CD14-positive monocyte (primary cell): ENCODE results near the gene SLC5A5. TPM values are rescaled to one million over a fixed set of nuclear protein-coding genes. Genes with fewer than 3 reads are reported as not detected.

ENCODE experiments used
- DNase-seq, 3 donors: peaks; one replicate each; pipeline ENCODE4 v3.0.0-alpha.2; 2011 to 2022
- H2AFZ ChIP-seq: 2 replicates; pipeline ENCODE4 v1.6.0; 2012; ENCODE audit warnings: mild to moderate bottlenecking, low read depth, low read length, inconsistent platforms; ENCODE audit not compliant: insufficient read depth, poor library complexity, severe bottlenecking
- H3K27ac ChIP-seq, 2 donors: 1 replicate in 1 of 2; 2 replicates in 1 of 2; pipeline ENCODE4 v1.5.1; 2012 to 2013; ENCODE audit warnings: low read length in 2 of 2, control low read depth in 1 of 2, inconsistent platforms in 1 of 2, low read depth in 1 of 2, mild to moderate bottlenecking in 1 of 2
- H3K27me3 ChIP-seq, 2 donors: one replicate each; pipeline versions ENCODE4 v1.6.0 to v1.6.1; 2011 to 2013; ENCODE audit warnings: low read length in 2 of 2; ENCODE audit not compliant: control insufficient read depth in 2 of 2, insufficient read depth in 2 of 2
- H3K36me3 ChIP-seq, 2 donors: replicated peaks in 1 of 2; 1 replicate in 1 of 2; 2 replicates in 1 of 2; pipeline versions ENCODE4 v1.5.1 to v1.6.1; 2012 to 2013; ENCODE audit warnings: low read length in 2 of 2, control low read depth in 1 of 2, inconsistent platforms in 1 of 2, mild to moderate bottlenecking in 1 of 2; ENCODE audit not compliant: insufficient read depth in 2 of 2, control insufficient read depth in 1 of 2
- H3K4me1 ChIP-seq, 2 donors: 1 replicate in 1 of 2; 2 replicates in 1 of 2; pipeline versions ENCODE4 v1.5.1 to v1.6.1; 2012 to 2013; ENCODE audit warnings: low read length in 2 of 2, control low read depth in 1 of 2, inconsistent platforms in 1 of 2, mild to moderate bottlenecking in 1 of 2, moderate library complexity in 1 of 2; ENCODE audit not compliant: insufficient read depth in 2 of 2, control insufficient read depth in 1 of 2
- H3K4me2 ChIP-seq: replicated peaks from 2 replicates; pipeline ENCODE3; 2012; ENCODE audit warnings: low read length, moderate library complexity, mild to moderate bottlenecking; ENCODE audit not compliant: poor library complexity, severe bottlenecking; ENCODE audit errors: extremely low read depth
- H3K4me3 ChIP-seq, 3 experiments: fragments of 200-600 bp in 1 of 3; sonication (generic) in 1 of 3; replicated peaks in 1 of 3; 1 replicate in 2 of 3; 2 replicates in 1 of 3; pipeline ENCODE4 v1.5.1; 2011 to 2013; ENCODE audit warnings: low read length in 3 of 3, mild to moderate bottlenecking in 3 of 3, control low read depth in 2 of 3, low read depth in 2 of 3, inconsistent platforms in 1 of 3, moderate library complexity in 1 of 3
- H3K79me2 ChIP-seq: 2 replicates; pipeline ENCODE4 v1.6.0; 2012; ENCODE audit warnings: mild to moderate bottlenecking, control low read depth, inconsistent platforms, low read length, moderate library complexity; ENCODE audit not compliant: insufficient read depth
- H3K9ac ChIP-seq: 2 replicates; pipeline ENCODE4 v1.6.0; 2017; ENCODE audit warnings: low read length, mild to moderate bottlenecking; ENCODE audit not compliant: insufficient read depth, poor library complexity, severe bottlenecking
- H3K9me3 ChIP-seq, 2 donors: replicated peaks in 1 of 2; 1 replicate in 1 of 2; 2 replicates in 1 of 2; pipeline versions ENCODE4 v1.5.1 to v1.6.1; 2012 to 2013; ENCODE audit warnings: low read length in 2 of 2, control low read depth in 1 of 2; ENCODE audit not compliant: control insufficient read depth in 1 of 2, insufficient read depth in 1 of 2
- H4K20me1 ChIP-seq: 2 replicates; pipeline ENCODE4 v1.6.0; 2012; ENCODE audit warnings: mild to moderate bottlenecking, low read length, control low read depth, moderate library complexity; ENCODE audit not compliant: insufficient read depth
- H3K27ac Mint-ChIP-seq, 7 donors: one replicate each; pipeline ENCODE4 v1.8.0; 2020; ENCODE audit warnings: mild to moderate bottlenecking in 7 of 7, mixed read lengths in 7 of 7, moderate library complexity in 6 of 7, inconsistent platforms in 2 of 7
- H3K27me3 Mint-ChIP-seq, 3 donors: one replicate each; pipeline ENCODE4 v1.8.0; 2021 to 2022; ENCODE audit warnings: low read depth in 3 of 3, mild to moderate bottlenecking in 3 of 3, mixed read lengths in 3 of 3, moderate library complexity in 3 of 3, inconsistent platforms in 1 of 3
- H3K36me3 Mint-ChIP-seq, 2 donors: one replicate each; pipeline ENCODE4 v1.8.0; 2020; ENCODE audit warnings: mixed read lengths in 2 of 2, inconsistent platforms in 1 of 2, mild to moderate bottlenecking in 1 of 2
- H3K4me1 Mint-ChIP-seq: one replicate; pipeline ENCODE4 v1.8.0; 2020; ENCODE audit warnings: mild to moderate bottlenecking, mixed read lengths
- H3K4me3 Mint-ChIP-seq, 2 donors: one replicate each; pipeline ENCODE4 v1.8.0; 2020; ENCODE audit warnings: mild to moderate bottlenecking in 2 of 2, mixed read lengths in 2 of 2, moderate library complexity in 1 of 2
- H3K9me3 Mint-ChIP-seq, 7 donors: one replicate each; pipeline ENCODE4 v1.8.0; 2020 to 2022; ENCODE audit warnings: mixed read lengths in 7 of 7, mild to moderate bottlenecking in 6 of 7, moderate library complexity in 6 of 7, inconsistent platforms in 2 of 7
- WGBS: methylation state at CpG from one replicate; pipeline ENCODE4 v1.1.5; 2013; ENCODE audit warnings: missing lambda C conversion rate; ENCODE audit not compliant: insufficient coverage; 5-methylcytosine and 5-hydroxymethylcytosine counted together
- intact Hi-C, 2 donors: fragments of 100-400 bp; cut with micrococcal nuclease; formaldehyde crosslinking; loops; one replicate each; pipeline versions ENCODE4 v1.15.0 to v1.15.1; 2023
- polyA plus RNA-seq, 3 donors: library from polyadenylated mRNA; depleted of rRNA in 1 of 3; unstranded in 2 of 3; stranded (reverse) in 1 of 3; fragments of 300-500 nt in 2 of 3; fragments of >200 nt in 1 of 3; fragmentation: Illumina TruSeq in 2 of 3; gene quantifications; 1 replicate in 2 of 3; 2 replicates in 1 of 3; pipeline ENCODE4 v1.2.3, GENCODE V29; 2012 to 2021
- TF ChIP-seq, protein P1 (sequence below): fragments of 200-600 bp; IDR thresholded peaks from one replicate; pipeline ENCODE4 v1.8.0; 2022; ENCODE audit warnings: antibody characterized with exemption, mild to moderate bottlenecking

SLC5A5 gene
- polyA plus RNA-seq, 3 donors, result 0.03 TPM; not detected in 2

DNA sequence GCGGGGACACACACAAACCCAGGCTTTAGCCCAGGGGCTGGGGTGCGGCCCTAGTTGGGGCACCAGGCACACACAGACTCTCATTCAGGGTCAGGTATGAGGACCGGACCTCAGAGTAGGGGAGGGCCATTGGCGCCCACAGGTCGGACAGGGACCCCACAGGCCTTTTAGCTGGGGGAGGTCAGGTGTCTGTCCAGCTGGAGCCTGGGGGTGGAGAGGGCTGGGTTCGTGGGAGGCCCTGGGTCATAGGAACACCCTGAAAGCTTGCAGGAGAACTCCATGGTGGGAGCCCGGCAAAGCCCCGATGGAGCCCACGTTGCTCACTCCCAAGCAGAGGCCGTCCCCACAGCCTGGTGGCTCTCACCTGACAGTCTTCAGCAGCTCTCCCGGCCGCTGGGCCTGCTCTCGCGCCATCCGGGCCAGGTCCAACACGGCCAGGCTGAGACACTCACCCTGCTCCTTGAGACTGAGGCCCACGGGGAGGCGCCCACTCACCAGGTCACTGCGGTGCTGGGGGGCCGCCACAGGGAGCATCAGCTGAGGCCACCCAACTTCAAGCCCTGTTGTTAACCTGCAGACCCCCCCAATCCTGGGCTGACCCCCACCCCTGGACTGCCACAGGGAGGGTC, 29.0 kb upstream of the SLC5A5 start:
- peaks cover 0 to 6% (median 2%) of the 10 kb centered on the region in 3 donors for H3K27me3 Mint-ChIP-seq
- Histone ChIP-seq H3K4me3 (peak overlapping the region in 1 of 3 experiments; percentile 20), H3K79me2 (peaks cover 3% of the 10 kb centered on the region), H3K9ac (no peak overlapping the region), H2AFZ (no peak overlapping the region), H3K4me2 (no peak overlapping the region), H3K36me3 (peaks cover 36 to 51% of the 10 kb centered on the region in 2 donors), H3K27ac (no peak overlapping the region), H3K9me3 (no peaks in the 10 kb centered on the region), H3K4me1 (peaks cover 36 to 44% of the 10 kb centered on the region in 2 donors), H3K27me3 (no peaks in the 10 kb centered on the region), H4K20me1 (peaks cover 17% of the 10 kb centered on the region)
- 97% methylated on average over 16 of the region's 20 CpGs for WGBS
- peaks cover 47 to 64% of the 10 kb centered on the region in 2 donors for H3K36me3 Mint-ChIP-seq
- no peaks in the 10 kb centered on the region for H3K9me3 Mint-ChIP-seq
- DNase-seq, result no peak
- intact Hi-C loops, result no loop called here
- peaks cover 41% of the 10 kb centered on the region for H3K4me1 Mint-ChIP-seq
- TF ChIP-seq, protein P1, sequence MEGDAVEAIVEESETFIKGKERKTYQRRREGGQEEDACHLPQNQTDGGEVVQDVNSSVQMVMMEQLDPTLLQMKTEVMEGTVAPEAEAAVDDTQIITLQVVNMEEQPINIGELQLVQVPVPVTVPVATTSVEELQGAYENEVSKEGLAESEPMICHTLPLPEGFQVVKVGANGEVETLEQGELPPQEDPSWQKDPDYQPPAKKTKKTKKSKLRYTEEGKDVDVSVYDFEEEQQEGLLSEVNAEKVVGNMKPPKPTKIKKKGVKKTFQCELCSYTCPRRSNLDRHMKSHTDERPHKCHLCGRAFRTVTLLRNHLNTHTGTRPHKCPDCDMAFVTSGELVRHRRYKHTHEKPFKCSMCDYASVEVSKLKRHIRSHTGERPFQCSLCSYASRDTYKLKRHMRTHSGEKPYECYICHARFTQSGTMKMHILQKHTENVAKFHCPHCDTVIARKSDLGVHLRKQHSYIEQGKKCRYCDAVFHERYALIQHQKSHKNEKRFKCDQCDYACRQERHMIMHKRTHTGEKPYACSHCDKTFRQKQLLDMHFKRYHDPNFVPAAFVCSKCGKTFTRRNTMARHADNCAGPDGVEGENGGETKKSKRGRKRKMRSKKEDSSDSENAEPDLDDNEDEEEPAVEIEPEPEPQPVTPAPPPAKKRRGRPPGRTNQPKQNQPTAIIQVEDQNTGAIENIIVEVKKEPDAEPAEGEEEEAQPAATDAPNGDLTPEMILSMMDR, result no peak
- H3K27ac Mint-ChIP-seq, result no peak overlapping the region
- H3K4me3 Mint-ChIP-seq, result no peak overlapping the region

- Histone ChIP-seq H3K79me2 (peaks cover 3% of the 10 kb centered on the region), H3K4me3 (peak overlapping the region in 1 of 3 experiments; percentile 20), H3K4me1 (peaks cover 41 to 50% of the 10 kb centered on the region in 2 donors), H4K20me1 (peaks cover 17% of the 10 kb centered on the region), H3K9me3 (no peaks in the 10 kb centered on the region), H3K9ac (no peak overlapping the region), H3K36me3 (peaks cover 30 to 45% of the 10 kb centered on the region in 2 donors), H3K27ac (no peak overlapping the region), H3K4me2 (no peak overlapping the region), H3K27me3 (no peaks in the 10 kb centered on the region), H2AFZ (no peak overlapping the region)
- intact Hi-C loops, result no loop called here
- H3K9me3 Mint-ChIP-seq, result no peaks in the 10 kb centered on the region
- H3K27ac Mint-ChIP-seq, result peak overlapping the region in 2 of 7 donors; percentile 15 to 37
- H3K4me3 Mint-ChIP-seq, result no peak overlapping the region
- H3K4me1 Mint-ChIP-seq, result peaks cover 46% of the 10 kb centered on the region
- WGBS, result 57% methylated on average over 7 of the region's 9 CpGs
- peaks cover 41 to 58% of the 10 kb centered on the region in 2 donors for H3K36me3 Mint-ChIP-seq
- H3K27me3 Mint-ChIP-seq, result peaks cover 0 to 6% (median 2%) of the 10 kb centered on the region in 3 donors
- DNase-seq, result peak in 1 of 3 donors; percentile 7
- TF ChIP-seq, protein P1, result no peak
Observed at GRCh38 chr19:17843292-17843827, 28.4 kb upstream of the SLC5A5 start.
